Thoracic aorta (tissue), 2 donors: ENCODE measurements around the gene JAKMIP3. TPM values are rescaled to one million over a fixed set of nuclear protein-coding genes. Genes with fewer than 3 reads are reported as not detected.
A peak's percentile ranks its signal among the peaks of the same experiment; 100 is the strongest.

ENCODE experiments used
- ATAC-seq: fragments of 150-250 bp; one replicate; pipeline ENCODE4 v1.8.0; 2017; ENCODE audit warnings: low read depth; ENCODE audit not compliant: insufficient number of reproducible peaks, low FRiP score
- DNase-seq: peaks from one replicate; pipeline ENCODE4 v3.0.0-alpha.2; 2020; ENCODE audit warnings: low spot score
- H3K27ac ChIP-seq, 2 donors: fragments of 200-600 bp; sonication (generic); 1 replicate in 1 of 2; 2 replicates in 1 of 2; pipeline ENCODE4 v1.5.1; 2016; ENCODE audit warnings: mild to moderate bottlenecking in 2 of 2, moderate library complexity in 2 of 2
- H3K27me3 ChIP-seq: fragments of 200-600 bp; sonication (generic); replicated peaks from 2 replicates; pipeline ENCODE4 v1.6.0; 2016; ENCODE audit warnings: mild to moderate bottlenecking; ENCODE audit not compliant: insufficient read depth
- H3K36me3 ChIP-seq: fragments of 200-600 bp; sonication (generic); one replicate; pipeline ENCODE4 v1.5.1; 2016
- H3K4me1 ChIP-seq, 2 donors: fragments of 200-600 bp; sonication (generic); 1 replicate in 1 of 2; 2 replicates in 1 of 2; pipeline versions ENCODE4 v1.5.1 to v1.6.0; 2016; ENCODE audit warnings: low read depth in 2 of 2, mild to moderate bottlenecking in 1 of 2; ENCODE audit not compliant: control insufficient read depth in 1 of 2
- H3K4me3 ChIP-seq: fragments of 200-600 bp; sonication (generic); 2 replicates; pipeline ENCODE4 v1.5.1; 2016; ENCODE audit warnings: mild to moderate bottlenecking
- H3K9me3 ChIP-seq: fragments of 200-600 bp; sonication (generic); 2 replicates; pipeline ENCODE4 v1.5.1; 2016
- total RNA-seq, 2 donors: library from RNA; depleted of rRNA; stranded (reverse); fragments of >200 nt; gene quantifications; one replicate each; pipeline versions ENCODE4 v1.1.0 to v1.2.3, GENCODE V29; 2016
- TF ChIP-seq, protein P1 (sequence below): fragments of 200-600 bp; sonication (generic); IDR thresholded peaks from one replicate; pipeline ENCODE4 v1.5.1; 2019; ENCODE audit warnings: antibody characterized with exemption

JAKMIP3 gene
- 1 to 10 TPM in 1 of 2 donors, under 1 TPM in 1; 0.42 to 1.4 TPM for total RNA-seq

DNA sequence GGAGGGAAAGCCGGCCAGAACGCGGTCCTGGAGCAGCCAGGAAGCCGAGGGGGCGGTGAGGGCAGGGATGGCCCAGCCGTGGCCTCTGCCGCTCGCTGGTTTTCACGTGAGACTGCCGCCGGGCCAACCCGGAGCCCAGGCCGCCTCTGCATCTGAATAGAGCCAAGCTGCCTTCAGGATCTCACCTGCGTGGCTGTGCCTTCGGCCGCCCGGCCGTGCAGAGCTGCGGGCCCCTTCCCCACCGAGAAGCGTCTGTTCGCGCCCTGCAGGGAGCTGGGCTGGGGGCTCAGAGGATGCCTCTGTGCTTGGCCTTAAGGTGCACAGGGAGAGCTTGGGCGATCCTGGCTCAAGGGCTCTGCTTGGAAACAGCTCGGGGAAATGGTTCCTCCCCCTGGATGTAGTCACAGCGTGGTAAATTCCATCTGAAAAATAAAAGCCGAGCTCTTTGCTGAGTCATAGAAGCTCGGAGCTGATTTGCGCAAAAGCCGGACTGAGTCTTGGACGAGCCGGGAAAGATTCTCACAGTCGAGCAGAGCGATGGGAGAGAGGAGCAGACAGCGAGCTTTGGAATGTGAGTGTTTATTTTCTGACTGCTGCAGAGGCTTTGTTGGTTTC, at the start of gene JAKMIP3:
JAKMIP3 (plus strand) TSS at position 456 of the 615 bp plus-strand sequence. CDS start 38,863 bp downstream, outside the sequence.
- Histone ChIP-seq H3K9me3 (no peaks in the 10 kb centered on the region), H3K4me3 (peak within 1 kb of the TSS; percentile 72), H3K36me3 (no peaks in the 10 kb centered on the region), H3K27me3 (no peaks in the 10 kb centered on the region), H3K4me1 (peaks cover 0 to 11% of the 10 kb centered on the region in 2 donors), H3K27ac (no peak within 1 kb of the TSS)
- ATAC-seq (peak; percentile 54), DNase-seq (no peak)
- TF ChIP-seq, protein P1, sequence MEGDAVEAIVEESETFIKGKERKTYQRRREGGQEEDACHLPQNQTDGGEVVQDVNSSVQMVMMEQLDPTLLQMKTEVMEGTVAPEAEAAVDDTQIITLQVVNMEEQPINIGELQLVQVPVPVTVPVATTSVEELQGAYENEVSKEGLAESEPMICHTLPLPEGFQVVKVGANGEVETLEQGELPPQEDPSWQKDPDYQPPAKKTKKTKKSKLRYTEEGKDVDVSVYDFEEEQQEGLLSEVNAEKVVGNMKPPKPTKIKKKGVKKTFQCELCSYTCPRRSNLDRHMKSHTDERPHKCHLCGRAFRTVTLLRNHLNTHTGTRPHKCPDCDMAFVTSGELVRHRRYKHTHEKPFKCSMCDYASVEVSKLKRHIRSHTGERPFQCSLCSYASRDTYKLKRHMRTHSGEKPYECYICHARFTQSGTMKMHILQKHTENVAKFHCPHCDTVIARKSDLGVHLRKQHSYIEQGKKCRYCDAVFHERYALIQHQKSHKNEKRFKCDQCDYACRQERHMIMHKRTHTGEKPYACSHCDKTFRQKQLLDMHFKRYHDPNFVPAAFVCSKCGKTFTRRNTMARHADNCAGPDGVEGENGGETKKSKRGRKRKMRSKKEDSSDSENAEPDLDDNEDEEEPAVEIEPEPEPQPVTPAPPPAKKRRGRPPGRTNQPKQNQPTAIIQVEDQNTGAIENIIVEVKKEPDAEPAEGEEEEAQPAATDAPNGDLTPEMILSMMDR: no peak

DNA sequence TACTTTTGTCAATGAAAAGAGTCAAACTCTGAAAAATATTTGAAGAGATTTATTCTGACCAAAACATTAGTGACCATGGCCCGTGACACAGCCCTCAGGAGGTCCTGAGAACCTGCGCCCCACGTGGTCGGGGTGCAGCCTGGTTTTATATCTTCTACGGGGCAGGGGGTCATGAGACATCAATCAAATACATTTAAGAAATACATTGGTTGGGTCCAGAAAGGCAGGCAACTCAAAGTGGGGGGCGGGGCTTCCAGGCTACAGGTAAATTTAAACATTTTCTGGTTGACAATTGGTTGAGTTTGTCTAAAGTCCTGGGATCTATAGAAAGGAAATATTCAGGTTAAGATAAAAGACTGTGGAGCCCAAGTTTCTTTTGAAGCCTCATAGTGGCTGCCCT, 49.2 kb upstream of the JAKMIP3 start:
- no peak for DNase-seq
- H3K9me3 ChIP-seq: no peaks in the 10 kb centered on the region
- no peaks in the 10 kb centered on the region for H3K27me3 ChIP-seq
- H3K4me1 ChIP-seq: no peaks in the 10 kb centered on the region
- TF ChIP-seq, protein P1: no peak
- no peaks in the 10 kb centered on the region for H3K36me3 ChIP-seq
- H3K27ac ChIP-seq: no peak overlapping the region
- ATAC-seq: no peak
- H3K4me3 ChIP-seq: no peak overlapping the region

- Histone ChIP-seq H3K9me3 (no peaks in the 10 kb centered on the region), H3K27ac (no peak overlapping the region), H3K4me1 (peaks cover 0 to 3% of the 10 kb centered on the region in 2 donors), H3K4me3 (no peak overlapping the region), H3K27me3 (no peaks in the 10 kb centered on the region), H3K36me3 (no peaks in the 10 kb centered on the region)
- TF ChIP-seq, protein P1: no peak
- no peak for DNase-seq
- no peak for ATAC-seq
Observed at GRCh38 chr10:132018446-132018845, 47.3 kb upstream of the JAKMIP3 start.

GRCh38 chr10:132019366-132019765, 46.4 kb upstream of the JAKMIP3 start:
- Histone ChIP-seq H3K27ac (no peak overlapping the region), H3K36me3 (no peaks in the 10 kb centered on the region), H3K4me3 (no peak overlapping the region), H3K9me3 (no peaks in the 10 kb centered on the region), H3K4me1 (peaks cover 0 to 6% of the 10 kb centered on the region in 2 donors), H3K27me3 (no peaks in the 10 kb centered on the region)
- TF ChIP-seq, protein P1: no peak
- no peak for ATAC-seq
- DNase-seq: no peak

GRCh38 chr10:132020456-132020855, 45.3 kb upstream of the JAKMIP3 start:
- H3K27me3 ChIP-seq: peaks cover under 1% of the 10 kb centered on the region
- DNase-seq: no peak
- no peak overlapping the region for H3K27ac ChIP-seq
- TF ChIP-seq, protein P1: no peak
- peaks cover 0 to 6% of the 10 kb centered on the region in 2 donors for H3K4me1 ChIP-seq
- H3K36me3 ChIP-seq: no peaks in the 10 kb centered on the region
- ATAC-seq: no peak
- H3K9me3 ChIP-seq: no peaks in the 10 kb centered on the region
- no peak overlapping the region for H3K4me3 ChIP-seq
